Activated gamma-delta T cell (primary cell): ENCODE data around the gene RAB1A.
"Not testable (repeated sequence)": the region's sequence is repeated elsewhere in the genome, so short reads cannot be mapped to it uniquely, and the experiment has no call there.

Experiments
- DNase-seq: peaks from one replicate; lab custom pipeline; 2025; lab: John Stamatoyannopoulos, UW

RAB1A gene

GRCh38 chr2:65136253-65136652 is 6.3 kb upstream of the RAB1A start:
- no peak for DNase-seq

GRCh38 chr2:65134158-65134557 is 4.3 kb upstream of the RAB1A start:
- no peak for DNase-seq

- DNase-seq = no peak
These were observed 3.7 kb upstream of the RAB1A start for GRCh38 chr2:65133626-65134025.

GRCh38 chr2:65132930-65133329 is 3.0 kb upstream of the RAB1A start:
- DNase-seq = not testable (repeated sequence)

GRCh38 chr2:65130664-65131175 is 814 bp upstream of the RAB1A start:
- no peak for DNase-seq

- peak; percentile 37 for DNase-seq
These were observed 550 bp downstream of the RAB1A start for GRCh38 chr2:65129286-65129825.

GRCh38 chr2:65128297-65129190 is 1.4 kb downstream of the RAB1A start:
- no peak for DNase-seq

GRCh38 chr2:65125457-65125856 is 4.4 kb downstream of the RAB1A start:
- not testable (repeated sequence) for DNase-seq

GRCh38 chr2:65122313-65122712 is 7.6 kb downstream of the RAB1A start:
- DNase-seq = no peak

- DNase-seq = no peak
These were observed 8.8 kb downstream of the RAB1A start for GRCh38 chr2:65120990-65121693.

GRCh38 chr2:65116645-65117044 is 13.3 kb downstream of the RAB1A start:
- no peak for DNase-seq

- DNase-seq = no peak
These were observed 15.0 kb downstream of the RAB1A start for GRCh38 chr2:65114921-65115320.

- no peak for DNase-seq
These were observed 16.1 kb downstream of the RAB1A start for GRCh38 chr2:65113816-65114215.

- no peak for DNase-seq
These were observed 16.7 kb downstream of the RAB1A start for GRCh38 chr2:65113229-65113628.

- DNase-seq = no peak
These were observed 17.3 kb downstream of the RAB1A start for GRCh38 chr2:65112633-65113032.

- DNase-seq = no peak
These were observed 21.1 kb downstream of the RAB1A start for GRCh38 chr2:65108780-65109179.

- DNase-seq = no peak
These were observed 22.4 kb downstream of the RAB1A start for GRCh38 chr2:65107530-65107929.

- DNase-seq = no peak
These were observed 26.7 kb downstream of the RAB1A start for GRCh38 chr2:65103013-65103715.

- DNase-seq = no peak
These were observed 28.8 kb downstream of the RAB1A start for GRCh38 chr2:65101071-65101470.

GRCh38 chr2:65098741-65099140 is 31.2 kb downstream of the RAB1A start:
- no peak for DNase-seq

- DNase-seq = no peak
These were observed 32.1 kb downstream of the RAB1A start for GRCh38 chr2:65097844-65098243.

- no peak for DNase-seq
These were observed 33.0 kb downstream of the RAB1A start for GRCh38 chr2:65096948-65097347.
